Sigmoid colon (tissue), 7 donors: ENCODE data around the gene SLC25A38. TPM values are rescaled to one million over a fixed set of nuclear protein-coding genes. Genes with fewer than 3 reads are reported as not detected.

Source experiments
- DNase-seq: peaks from one replicate; pipeline ENCODE4 v3.0.0-alpha.2; 2019
- H3K27ac ChIP-seq, 4 donors: fragments of 200-600 bp; sonication (generic); one replicate each; pipeline ENCODE4 v1.5.1; 2016 to 2019; ENCODE audit warnings: mild to moderate bottlenecking in 1 of 4
- H3K27me3 ChIP-seq, 3 donors: fragments of 200-600 bp; sonication (generic); one replicate each; pipeline ENCODE4 v1.5.1; 2019; ENCODE audit warnings: mild to moderate bottlenecking in 1 of 3
- H3K36me3 ChIP-seq, 4 donors: fragments of 200-600 bp; sonication (generic); one replicate each; pipeline ENCODE4 v1.5.1; 2016 to 2019
- H3K4me1 ChIP-seq, 4 donors: fragments of 200-600 bp; sonication (generic); one replicate each; pipeline ENCODE4 v1.5.1; 2017 to 2019
- H3K4me3 ChIP-seq, 4 donors: fragments of 200-600 bp; sonication (generic); one replicate each; pipeline ENCODE4 v1.5.1; 2017 to 2019; ENCODE audit warnings: mild to moderate bottlenecking in 2 of 4, moderate library complexity in 1 of 4
- H3K9me3 ChIP-seq, 4 donors: fragments of 200-600 bp in 3 of 4; sonication (generic) in 3 of 4; one replicate each; pipeline versions ENCODE4 v1.5.1 to v1.6.1; 2013 to 2019
- CTCF ChIP-seq, 4 experiments: fragments of 450-650 bp in 3 of 4; fragments of 200-600 bp in 1 of 4; IDR thresholded peaks; one replicate each; pipeline ENCODE4 v1.5.1; 2016 to 2019; ENCODE audit warnings: antibody characterized with exemption in 4 of 4, mild to moderate bottlenecking in 3 of 4, moderate library complexity in 2 of 4
- EP300 ChIP-seq, 4 donors: sonication (generic); formaldehyde crosslinking; IDR thresholded peaks; one replicate each; pipeline ENCODE4 v1.6.1; 2017; ENCODE audit warnings: antibody characterized with exemption in 4 of 4
- POLR2A ChIP-seq, 2 donors: fragments of 450-650 bp; IDR thresholded peaks; one replicate each; pipeline ENCODE4 v1.6.1; 2016; ENCODE audit warnings: antibody characterized with exemption in 2 of 2, mild to moderate bottlenecking in 2 of 2, moderate library complexity in 2 of 2
- POLR2AphosphoS5 ChIP-seq, 4 donors: sonication (generic); formaldehyde crosslinking; IDR thresholded peaks; one replicate each; pipeline ENCODE4 v1.6.1; 2017; ENCODE audit warnings: antibody characterized with exemption in 4 of 4
- WGBS, 2 donors: extraction: QIAGEN DNeasy Blood & Tissue Kit; methylation state at CpG; one replicate each; pipeline ENCODE4 v1.1.7; 2013; 5-methylcytosine and 5-hydroxymethylcytosine counted together
- intact Hi-C: fragments of 100-400 bp; cut with DNase I; formaldehyde crosslinking; loops from one replicate; pipeline ENCODE4 v1.15.1; 2023
- polyA plus RNA-seq, 3 donors: library from polyadenylated mRNA; stranded (reverse); fragments of 200-250 nt; gene quantifications; one replicate each; pipeline ENCODE4 v1.2.3, GENCODE V29; 2013
- small RNA-seq, 3 donors: library from RNA; depleted of rRNA; stranded (forward); fragments of <200 nt; gene quantifications; one replicate each; pipeline ENCODE3, GENCODE V24; 2016
- total RNA-seq, 4 donors: library from RNA; depleted of rRNA; stranded (reverse); fragments of >200 nt; gene quantifications; one replicate each; pipeline ENCODE4 v1.1.0, GENCODE V29; 2016
- donor health status: healthy with polysubstance abuse.
- donor health status: Bipolar disorder and iron deficiency.
- donor health status: healthy.

Gene SLC25A38
- total and polyA plus RNA-seq, 7 donors = 25.8 to 39.0 (median 32.6) TPM

GRCh38 chr3:39445927-39446326 is 62.8 kb downstream of the SLC25A38 start:
- Histone ChIP-seq H3K4me3 (no peak overlapping the region), H3K27ac (no peak overlapping the region), H3K4me1 (peaks cover 0 to 3% (median 1%) of the 10 kb centered on the region in 4 donors), H3K27me3 (no peaks in the 10 kb centered on the region), H3K36me3 (no peaks in the 10 kb centered on the region), H3K9me3 (no peaks in the 10 kb centered on the region)
- no peak for DNase-seq
- no peak for TF ChIP-seq CTCF (IDR thresholded peaks at IDR 0.05)
- TF ChIP-seq EP300 (IDR thresholded peaks at IDR 0.05) = no peak
- no peak for TF ChIP-seq POLR2A (IDR thresholded peaks at IDR 0.05)
- no peak for TF ChIP-seq POLR2AphosphoS5 (IDR thresholded peaks at IDR 0.05)
- WGBS, 2 donors = 75 to 87% methylated on average over 2 of the region's 2 CpGs
- intact Hi-C loops = no loop called here

GRCh38 chr3:39446444-39446843 is 63.3 kb downstream of the SLC25A38 start:
- intact Hi-C loops = no loop called here
- TF ChIP-seq POLR2AphosphoS5 (IDR thresholded peaks at IDR 0.05) = no peak
- TF ChIP-seq CTCF (IDR thresholded peaks at IDR 0.05) = no peak
- Histone ChIP-seq H3K4me3 (no peak overlapping the region), H3K27me3 (no peaks in the 10 kb centered on the region), H3K4me1 (peaks cover 0 to 3% (median 1%) of the 10 kb centered on the region in 4 donors), H3K36me3 (no peaks in the 10 kb centered on the region), H3K9me3 (no peaks in the 10 kb centered on the region), H3K27ac (no peak overlapping the region)
- DNase-seq = no peak
- 74 to 84% methylated on average over 2 of the region's 2 CpGs for WGBS, 2 donors

Small RNA genes within 50 kb of the gene (small RNA-seq; reads per million reads assigned to genes)
- gene SNORA6 (0 reads per million in 3 donors), gene SNORA62 (0 reads per million in 3 donors)

Other genes with a start within 250 kb of the SLC25A38 start
- 100 to 1,000 TPM in 1 of 4 donors, 10 to 100 TPM in 3; 12.8 to 135 (median 21.9) TPM for gene CSRNP1, start 229.8 kb upstream of the SLC25A38 start, total RNA-seq
- 10 to 100 TPM; 15.6 to 26.7 (median 16.9) TPM for gene CSRNP1, start 229.8 kb upstream of the SLC25A38 start, polyA plus RNA-seq
- under 1 TPM in 1 of 4 donors, not detected in 3; 0.54 TPM for gene XIRP1, start 190.8 kb upstream of the SLC25A38 start, total RNA-seq
- 1 to 10 TPM in 1 of 3 donors, under 1 TPM in 2; 0.25 to 1.2 (median 0.69) TPM for gene XIRP1, start 190.8 kb upstream of the SLC25A38 start, polyA plus RNA-seq
- under 1 TPM; 0.16 to 0.68 (median 0.32) TPM for gene CX3CR1, start 103.3 kb upstream of the SLC25A38 start, total RNA-seq
- under 1 TPM in 1 of 3 donors, not detected in 2; 0.10 TPM for gene CX3CR1, start 103.3 kb upstream of the SLC25A38 start, polyA plus RNA-seq
- not detected for gene CCR8, start 53.7 kb upstream of the SLC25A38 start, total RNA-seq
- under 1 TPM in 1 of 3 donors, not detected in 2; 0.93 TPM for gene CCR8, start 53.7 kb upstream of the SLC25A38 start, polyA plus RNA-seq
- 1,000 to 10,000 TPM; 1,024 to 1,538 (median 1,324) TPM for gene RPSA, start 23.4 kb downstream of the SLC25A38 start, total RNA-seq
- gene RPSA, start 23.4 kb downstream of the SLC25A38 start, polyA plus RNA-seq = 1,000 to 10,000 TPM; 1,714 to 2,115 (median 1,937) TPM
- not detected for gene MOBP, start 84.3 kb downstream of the SLC25A38 start, total RNA-seq
- under 1 TPM in 1 of 3 donors, not detected in 2; 0.60 TPM for gene MOBP, start 84.3 kb downstream of the SLC25A38 start, polyA plus RNA-seq